Liver (tissue), 9 donors: ENCODE data around the gene NBPF6. TPM values are rescaled to one million over a fixed set of nuclear protein-coding genes. Genes with fewer than 3 reads are reported as not detected.
"Not testable (repeated sequence)": the region's sequence is repeated elsewhere in the genome, so short reads cannot be mapped to it uniquely, and the experiment has no call there.

Experiments
- DNase-seq: peaks from one replicate; pipeline ENCODE4 v3.0.0-alpha.2; 2017; ENCODE audit warnings: low spot score
- H3K27ac ChIP-seq, 2 donors: one replicate each; pipeline ENCODE4 v1.7.0; 2013; ENCODE audit warnings: inconsistent platforms in 2 of 2, low read length in 2 of 2, control low read depth in 1 of 2, low read depth in 1 of 2, mild to moderate bottlenecking in 1 of 2
- H3K27me3 ChIP-seq, 4 donors: one replicate each; pipeline versions ENCODE4 v1.6.1 to v1.7.0; 2013; ENCODE audit warnings: low read length in 3 of 4, inconsistent platforms in 1 of 4, mild to moderate bottlenecking in 1 of 4, moderate library complexity in 1 of 4; ENCODE audit not compliant: control insufficient read depth in 4 of 4, insufficient read depth in 4 of 4
- H3K36me3 ChIP-seq, 4 donors: one replicate each; pipeline versions ENCODE4 v1.6.1 to v1.7.0; 2013; ENCODE audit warnings: low read length in 3 of 4, mild to moderate bottlenecking in 3 of 4, low read depth in 1 of 4, moderate library complexity in 1 of 4; ENCODE audit not compliant: control insufficient read depth in 4 of 4, insufficient read depth in 3 of 4
- H3K4me1 ChIP-seq, 4 donors: one replicate each; pipeline versions ENCODE4 v1.6.1 to v1.7.0; 2013; ENCODE audit warnings: low read length in 3 of 4, mild to moderate bottlenecking in 3 of 4, moderate library complexity in 1 of 4; ENCODE audit not compliant: control insufficient read depth in 4 of 4, insufficient read depth in 4 of 4
- H3K4me3 ChIP-seq, 3 donors: one replicate each; pipeline versions ENCODE4 v1.6.1 to v1.7.0; 2013; ENCODE audit warnings: low read length in 3 of 3, control low read depth in 1 of 3, low read depth in 1 of 3, mild to moderate bottlenecking in 1 of 3
- H3K9ac ChIP-seq, 2 donors: one replicate each; pipeline ENCODE4 v1.7.0; 2013; ENCODE audit warnings: low read length in 2 of 2, mild to moderate bottlenecking in 2 of 2, moderate library complexity in 2 of 2, control low read depth in 1 of 2, low read depth in 1 of 2
- H3K9me3 ChIP-seq, 4 donors: one replicate each; pipeline versions ENCODE4 v1.6.1 to v1.7.0; 2013; ENCODE audit warnings: low read length in 3 of 4; ENCODE audit not compliant: control insufficient read depth in 4 of 4
- ATF3 ChIP-seq: IDR thresholded peaks from 2 replicates; pipeline ENCODE4 v1.6.1; 2016; ENCODE audit warnings: antibody characterized with exemption
- CTCF ChIP-seq: fragments of 150-350 bp; IDR thresholded peaks from 2 replicates; pipeline ENCODE4 v1.5.1; 2017; ENCODE audit warnings: improper control_type of control experiment, low read depth, low read length; ENCODE audit not compliant: missing input control
- FOXA1 ChIP-seq: IDR thresholded peaks from 2 replicates; pipeline ENCODE4 v1.6.1; 2016; ENCODE audit warnings: antibody characterized with exemption
- HNF4A ChIP-seq, 2 donors: conservative IDR thresholded peaks; 2 replicates each; pipeline ENCODE4 v1.6.1; 2016; ENCODE audit warnings: antibody characterized with exemption in 2 of 2, mild to moderate bottlenecking in 2 of 2
- HNF4G ChIP-seq: IDR thresholded peaks from 2 replicates; pipeline ENCODE4 v1.6.1; 2016; ENCODE audit warnings: antibody characterized with exemption
- JUND ChIP-seq, 2 donors: IDR thresholded peaks; 2 replicates each; pipeline ENCODE4 v1.6.1; 2016; ENCODE audit warnings: antibody characterized with exemption in 2 of 2
- REST ChIP-seq: IDR thresholded peaks from 2 replicates; pipeline ENCODE4 v1.6.1; 2016; ENCODE audit warnings: antibody characterized with exemption, mild to moderate bottlenecking
- RXRA ChIP-seq, 2 donors: IDR thresholded peaks; 2 replicates each; pipeline ENCODE4 v1.6.1; 2017 to 2018; ENCODE audit warnings: antibody characterized with exemption in 2 of 2, mild to moderate bottlenecking in 1 of 2
- SP1 ChIP-seq: IDR thresholded peaks from 2 replicates; pipeline ENCODE4 v1.6.1; 2018; ENCODE audit warnings: antibody characterized with exemption, mild to moderate bottlenecking
- YY1 ChIP-seq: IDR thresholded peaks from 2 replicates; pipeline ENCODE4 v1.6.1; 2016; ENCODE audit warnings: antibody characterized with exemption, mild to moderate bottlenecking
- WGBS: extraction: QIAGEN DNeasy Blood & Tissue Kit; methylation state at CpG from one replicate; pipeline ENCODE4 v1.1.7; 2013; 5-methylcytosine and 5-hydroxymethylcytosine counted together
- polyA plus RNA-seq, 2 donors: library from polyadenylated mRNA; stranded (reverse) in 1 of 2; unstranded in 1 of 2; fragments of 200-250 nt in 1 of 2; fragments of >200 nt in 1 of 2; fragmentation: Nextera tagmentation in 1 of 2; extraction: Ambion mirVana in 1 of 2; gene quantifications; one replicate each; pipeline versions ENCODE4 v1.2.1 to v1.2.3, GENCODE V29; 2013 to 2015
- total RNA-seq, 2 donors: library from RNA; depleted of rRNA; stranded (reverse); fragments of >200 nt; gene quantifications; one replicate each; pipeline ENCODE4 v1.2.3, GENCODE V29; 2014
- donor health status: healthy.
- donor health status: healthy.
- donor health status: healthy.
- donor health status: healthy.
- donor health status: healthy.

NBPF6 gene
- total and polyA plus RNA-seq, 4 donors, result not detected

- WGBS, result 48% methylated on average over 2 of the region's 2 CpGs
- no peak for DNase-seq
- TF ChIP-seq CTCF (no peak), JUND (IDR thresholded peaks at IDR 0.05) (no peak), YY1 (no peak), HNF4A (conservative IDR thresholded peaks at IDR 0.05) (no peak), FOXA1 (no peak), RXRA (IDR thresholded peaks at IDR 0.05) (no peak), REST (no peak), HNF4G (no peak), SP1 (no peak), ATF3 (no peak)
- no peaks in the 10 kb centered on the region for H3K9me3 ChIP-seq
- no peaks in the 10 kb centered on the region for H3K4me1 ChIP-seq
- no peak overlapping the region for H3K4me3 ChIP-seq
- no peak overlapping the region for H3K9ac ChIP-seq
- H3K27me3 ChIP-seq, result no peaks in the 10 kb centered on the region
- H3K36me3 ChIP-seq, result no peaks in the 10 kb centered on the region
- no peak overlapping the region for H3K27ac ChIP-seq
These were observed 62.9 kb downstream of the NBPF6 start for GRCh38 chr1:108513044-108513415.

GRCh38 chr1:108513914-108514313 is 63.8 kb downstream of the NBPF6 start:
- DNase-seq, result not testable (repeated sequence)
- WGBS, result 94% methylated on average over 2 of the region's 2 CpGs

GRCh38 chr1:108517301-108517897 is 67.3 kb downstream of the NBPF6 start:
- not testable (repeated sequence) for H3K27me3 ChIP-seq, H3K9me3 ChIP-seq, H3K4me3 ChIP-seq, H3K9ac ChIP-seq, H3K4me1 ChIP-seq, H3K36me3 ChIP-seq, DNase-seq, H3K27ac ChIP-seq
- 76% methylated on average over 6 of the region's 6 CpGs for WGBS

More at GRCh38 chr1:108513914-108514313, 63.8 kb downstream of the NBPF6 start:
- not testable (repeated sequence) for H3K36me3 ChIP-seq, H3K4me3 ChIP-seq, H3K4me1 ChIP-seq, H3K27ac ChIP-seq, H3K9ac ChIP-seq, H3K9me3 ChIP-seq, H3K27me3 ChIP-seq

Other genes with a start within 250 kb of the NBPF6 start
- 1 to 10 TPM; 4.1 to 8.6 TPM for gene SLC25A24, start 250.0 kb upstream of the NBPF6 start, total RNA-seq
- gene SLC25A24, start 250.0 kb upstream of the NBPF6 start, polyA plus RNA-seq, result 1 to 10 TPM; 1.3 to 1.9 TPM
- gene NBPF4, start 206.3 kb upstream of the NBPF6 start, total RNA-seq, result under 1 TPM in 1 of 2 donors, not detected in 1; 0.09 TPM
- not detected for gene NBPF4, start 206.3 kb upstream of the NBPF6 start, polyA plus RNA-seq
- 10 to 100 TPM in 1 of 2 donors, 1 to 10 TPM in 1; 2.3 to 10.6 TPM for gene EEIG2, start 109.8 kb downstream of the NBPF6 start, total RNA-seq
- gene EEIG2, start 109.8 kb downstream of the NBPF6 start, polyA plus RNA-seq, result under 1 TPM; 0.50 to 0.97 TPM
- 1 to 10 TPM; 1.3 to 7.3 TPM for gene HENMT1, start 210.8 kb downstream of the NBPF6 start, total RNA-seq
- under 1 TPM; 0.87 to 0.97 TPM for gene HENMT1, start 210.8 kb downstream of the NBPF6 start, polyA plus RNA-seq
- 10 to 100 TPM; 11.0 to 17.7 TPM for gene PRPF38B, start 242.0 kb downstream of the NBPF6 start, total RNA-seq
- gene PRPF38B, start 242.0 kb downstream of the NBPF6 start, polyA plus RNA-seq, result 10 to 100 TPM in 1 of 2 donors, 1 to 10 TPM in 1; 9.5 to 20.9 TPM